ENCODE results near the gene IRAK2. TPM values are rescaled to one million over a fixed set of nuclear protein-coding genes. Genes with fewer than 3 reads are reported as not detected.
A peak's percentile ranks its signal among the peaks of the same experiment; 100 is the strongest.
"Not testable (repeated sequence)": the region's sequence is repeated elsewhere in the genome, so short reads cannot be mapped to it uniquely, and the experiment has no call there.

Gene IRAK2
- 1.6 TPM for total RNA-seq

GRCh38 chr3:10164546-10165393 is at the start of gene IRAK2:
Gene IRAK2, plus strand, starts transcription at chr3:10164919. Its CDS starts 36 bp downstream, at chr3:10164955.
- H3K4me1 ChIP-seq (ENCODE audit: control insufficient read depth in 3 of 3, insufficient read depth in 3 of 3, low read length in 3 of 3) = peaks cover 0 to 12% (median 3%) of the 10 kb centered on the region in 3 donors
- peaks cover 0 to 4% (median 0%) of the 10 kb centered on the region in 3 donors for H3K36me3 ChIP-seq (ENCODE audit: control insufficient read depth in 3 of 3, insufficient read depth in 3 of 3, low read length in 3 of 3)
- peak within 1 kb of the TSS; percentile 79 for H3K27ac ChIP-seq (ENCODE audit: low read depth, low read length)
- H3K4me3 ChIP-seq (ENCODE audit: low read length in 3 of 3) = peak within 1 kb of the TSS; percentile 78 to 94 (median 92)
- peaks cover 0 to 3% (median 0%) of the 10 kb centered on the region in 3 donors for H3K9me3 ChIP-seq (ENCODE audit: control insufficient read depth in 3 of 3, low read length in 3 of 3)
- H3K9ac ChIP-seq (ENCODE audit: low read depth in 1 of 3, low read length in 3 of 3) = peak within 1 kb of the TSS; percentile 79 to 93 (median 93)
- H3K27me3 ChIP-seq (ENCODE audit: control insufficient read depth in 3 of 3, insufficient read depth in 3 of 3, low read length in 3 of 3) = no peaks in the 10 kb centered on the region

GRCh38 chr3:10115326-10116137 is 49.2 kb upstream of the IRAK2 start, which contains the start of gene BRK1:
Gene BRK1, plus strand, starts transcription at chr3:10115675. Its CDS starts 27 bp downstream, at chr3:10115702.
- peaks cover 0 to 5% (median 2%) of the 10 kb centered on the region in 3 donors for H3K36me3 ChIP-seq (ENCODE audit: control insufficient read depth in 3 of 3, insufficient read depth in 3 of 3, low read length in 3 of 3)
- peaks cover 10 to 22% (median 13%) of the 10 kb centered on the region in 3 donors for H3K4me1 ChIP-seq (ENCODE audit: control insufficient read depth in 3 of 3, insufficient read depth in 3 of 3, low read length in 3 of 3)

GRCh38 chr3:10116138-10116460 is 48.6 kb upstream of the IRAK2 start:
- Histone ChIP-seq H3K4me1 (ENCODE audit: control insufficient read depth in 3 of 3, insufficient read depth in 3 of 3, low read length in 3 of 3) (peaks cover 10 to 22% (median 13%) of the 10 kb centered on the region in 3 donors), H3K27ac (ENCODE audit: low read depth, low read length) (peak overlapping the region; percentile 57), H3K9ac (ENCODE audit: low read depth in 1 of 3, low read length in 3 of 3) (peak overlapping the region; percentile 78 to 96 (median 79)), H3K4me3 (ENCODE audit: low read length in 3 of 3) (peak overlapping the region; percentile 88 to 100 (median 100)), H3K9me3 (ENCODE audit: control insufficient read depth in 3 of 3, low read length in 3 of 3) (no peaks in the 10 kb centered on the region), H3K27me3 (ENCODE audit: control insufficient read depth in 3 of 3, insufficient read depth in 3 of 3, low read length in 3 of 3) (no peaks in the 10 kb centered on the region), H3K36me3 (ENCODE audit: control insufficient read depth in 3 of 3, insufficient read depth in 3 of 3, low read length in 3 of 3) (peaks cover 3 to 5% (median 4%) of the 10 kb centered on the region in 3 donors)

More at GRCh38 chr3:10115326-10116137, 49.2 kb upstream of the IRAK2 start, which contains the start of gene BRK1:
- H3K27ac ChIP-seq (ENCODE audit: low read depth, low read length) = peak within 1 kb of the TSS; percentile 57
- H3K27me3 ChIP-seq (ENCODE audit: control insufficient read depth in 3 of 3, insufficient read depth in 3 of 3, low read length in 3 of 3) = no peaks in the 10 kb centered on the region
- H3K9me3 ChIP-seq (ENCODE audit: control insufficient read depth in 3 of 3, low read length in 3 of 3) = no peaks in the 10 kb centered on the region
- H3K4me3 ChIP-seq (ENCODE audit: low read length in 3 of 3) = peak within 1 kb of the TSS; percentile 88 to 100 (median 100)
- peak within 1 kb of the TSS; percentile 78 to 96 (median 79) for H3K9ac ChIP-seq (ENCODE audit: low read depth in 1 of 3, low read length in 3 of 3)

GRCh38 chr3:10116928-10117327 is 47.8 kb upstream of the IRAK2 start:
- no peaks in the 10 kb centered on the region for H3K27me3 ChIP-seq (ENCODE audit: control insufficient read depth in 3 of 3, insufficient read depth in 3 of 3, low read length in 3 of 3)
- peak overlapping the region in 1 of 3 donors; percentile 79 for H3K9ac ChIP-seq (ENCODE audit: low read depth in 1 of 3, low read length in 3 of 3)
- peak overlapping the region in 1 of 3 donors; percentile 88 for H3K4me3 ChIP-seq (ENCODE audit: low read length in 3 of 3)
- H3K27ac ChIP-seq (ENCODE audit: low read depth, low read length) = no peak overlapping the region
- H3K4me1 ChIP-seq (ENCODE audit: control insufficient read depth in 3 of 3, insufficient read depth in 3 of 3, low read length in 3 of 3) = peaks cover 10 to 22% (median 13%) of the 10 kb centered on the region in 3 donors
- no peaks in the 10 kb centered on the region for H3K9me3 ChIP-seq (ENCODE audit: control insufficient read depth in 3 of 3, low read length in 3 of 3)
- peaks cover 3 to 7% (median 5%) of the 10 kb centered on the region in 3 donors for H3K36me3 ChIP-seq (ENCODE audit: control insufficient read depth in 3 of 3, insufficient read depth in 3 of 3, low read length in 3 of 3)

GRCh38 chr3:10119376-10119775 is 45.3 kb upstream of the IRAK2 start:
- Histone ChIP-seq H3K27me3 (ENCODE audit: control insufficient read depth in 3 of 3, insufficient read depth in 3 of 3, low read length in 3 of 3) (no peaks in the 10 kb centered on the region), H3K9me3 (ENCODE audit: control insufficient read depth in 3 of 3, low read length in 3 of 3) (no peaks in the 10 kb centered on the region), H3K4me3 (ENCODE audit: low read length in 3 of 3) (no peak overlapping the region), H3K9ac (ENCODE audit: low read depth in 1 of 3, low read length in 3 of 3) (no peak overlapping the region), H3K4me1 (ENCODE audit: control insufficient read depth in 3 of 3, insufficient read depth in 3 of 3, low read length in 3 of 3) (peaks cover 10 to 22% (median 13%) of the 10 kb centered on the region in 3 donors), H3K27ac (ENCODE audit: low read depth, low read length) (no peak overlapping the region), H3K36me3 (ENCODE audit: control insufficient read depth in 3 of 3, insufficient read depth in 3 of 3, low read length in 3 of 3) (peaks cover 3 to 12% (median 5%) of the 10 kb centered on the region in 3 donors)

- no peaks in the 10 kb centered on the region for H3K9me3 ChIP-seq (ENCODE audit: control insufficient read depth in 3 of 3, low read length in 3 of 3)
Observed at GRCh38 chr3:10121064-10121463, 43.7 kb upstream of the IRAK2 start.

GRCh38 chr3:10122724-10123123 is 42.0 kb upstream of the IRAK2 start:
- Histone ChIP-seq H3K9ac (ENCODE audit: low read depth in 1 of 3, low read length in 3 of 3) (no peak overlapping the region), H3K36me3 (ENCODE audit: control insufficient read depth in 3 of 3, insufficient read depth in 3 of 3, low read length in 3 of 3) (peaks cover 20 to 32% (median 32%) of the 10 kb centered on the region in 3 donors), H3K27me3 (ENCODE audit: control insufficient read depth in 3 of 3, insufficient read depth in 3 of 3, low read length in 3 of 3) (no peaks in the 10 kb centered on the region), H3K4me1 (ENCODE audit: control insufficient read depth in 3 of 3, insufficient read depth in 3 of 3, low read length in 3 of 3) (peaks cover 0 to 3% (median 0%) of the 10 kb centered on the region in 3 donors), H3K27ac (ENCODE audit: low read depth, low read length) (no peak overlapping the region), H3K4me3 (ENCODE audit: low read length in 3 of 3) (no peak overlapping the region), H3K9me3 (ENCODE audit: control insufficient read depth in 3 of 3, low read length in 3 of 3) (no peaks in the 10 kb centered on the region)

More at GRCh38 chr3:10121064-10121463, 43.7 kb upstream of the IRAK2 start:
- H3K27ac ChIP-seq (ENCODE audit: low read depth, low read length) = no peak overlapping the region
- H3K36me3 ChIP-seq (ENCODE audit: control insufficient read depth in 3 of 3, insufficient read depth in 3 of 3, low read length in 3 of 3) = peaks cover 8 to 23% (median 18%) of the 10 kb centered on the region in 3 donors
- H3K4me1 ChIP-seq (ENCODE audit: control insufficient read depth in 3 of 3, insufficient read depth in 3 of 3, low read length in 3 of 3) = peaks cover 10 to 14% (median 14%) of the 10 kb centered on the region in 3 donors
- H3K27me3 ChIP-seq (ENCODE audit: control insufficient read depth in 3 of 3, insufficient read depth in 3 of 3, low read length in 3 of 3) = no peaks in the 10 kb centered on the region
- H3K4me3 ChIP-seq (ENCODE audit: low read length in 3 of 3) = no peak overlapping the region
- no peak overlapping the region for H3K9ac ChIP-seq (ENCODE audit: low read depth in 1 of 3, low read length in 3 of 3)

- not testable (repeated sequence) for H3K36me3 ChIP-seq (ENCODE audit: control insufficient read depth in 3 of 3, insufficient read depth in 3 of 3, low read length in 3 of 3); H3K4me3 ChIP-seq (ENCODE audit: low read length in 3 of 3); H3K9me3 ChIP-seq (ENCODE audit: control insufficient read depth in 3 of 3, low read length in 3 of 3); H3K27ac ChIP-seq (ENCODE audit: low read depth, low read length); H3K9ac ChIP-seq (ENCODE audit: low read depth in 1 of 3, low read length in 3 of 3); H3K4me1 ChIP-seq (ENCODE audit: control insufficient read depth in 3 of 3, insufficient read depth in 3 of 3, low read length in 3 of 3); H3K27me3 ChIP-seq (ENCODE audit: control insufficient read depth in 3 of 3, insufficient read depth in 3 of 3, low read length in 3 of 3)
Observed at GRCh38 chr3:10135872-10136271, 28.8 kb upstream of the IRAK2 start.

GRCh38 chr3:10136426-10137005 is 28.2 kb upstream of the IRAK2 start:
- Histone ChIP-seq H3K9ac (ENCODE audit: low read depth in 1 of 3, low read length in 3 of 3) (no peak overlapping the region), H3K9me3 (ENCODE audit: control insufficient read depth in 3 of 3, low read length in 3 of 3) (no peaks in the 10 kb centered on the region), H3K27me3 (ENCODE audit: control insufficient read depth in 3 of 3, insufficient read depth in 3 of 3, low read length in 3 of 3) (no peaks in the 10 kb centered on the region), H3K36me3 (ENCODE audit: control insufficient read depth in 3 of 3, insufficient read depth in 3 of 3, low read length in 3 of 3) (no peaks in the 10 kb centered on the region), H3K4me1 (ENCODE audit: control insufficient read depth in 3 of 3, insufficient read depth in 3 of 3, low read length in 3 of 3) (peaks cover 0 to 4% (median 0%) of the 10 kb centered on the region in 3 donors), H3K27ac (ENCODE audit: low read depth, low read length) (no peak overlapping the region), H3K4me3 (ENCODE audit: low read length in 3 of 3) (no peak overlapping the region)

All from skeletal muscle tissue (tissue), 4 donors.